PC-9 (cell line): ENCODE measurements around the gene DRAP1. TPM values are rescaled to one million over a fixed set of nuclear protein-coding genes. Genes with fewer than 3 reads are reported as not detected.
"Not testable (repeated sequence)": the region's sequence is repeated elsewhere in the genome, so short reads cannot be mapped to it uniquely, and the experiment has no call there.

Source experiments
- BruUV-seq: library from RNA; stranded (reverse); fragments of 400-500 nt; replicated peaks from 2 replicates; lab custom pipeline; 2021; lab: Mats Ljungman, UMichigan
- CTCF ChIA-PET: fragments of 300-600 bp; sonication (Branson Sonifier 250); formaldehyde crosslinking; loops from one replicate; lab custom pipeline; 2022; ENCODE audit warnings: antibody characterized with exemption; lab: Charles Lee
- POLR2A ChIA-PET: fragments of 300-600 bp; sonication (Branson Sonifier 250); formaldehyde crosslinking; loops from one replicate; lab custom pipeline; 2022; ENCODE audit warnings: antibody characterized with exemption; ENCODE audit not compliant: unreplicated experiment; lab: Charles Lee
- DNase-seq, 2 experiments: peaks; one replicate each; pipeline versions ENCODE4 v3.0.0 to v3.0.0-alpha.2; 2015 to 2022; ENCODE audit warnings: mixed read lengths in 1 of 2
- H2AFZ ChIP-seq: fragments of 200-600 bp; sonication (generic); 2 replicates; pipeline ENCODE4 v1.8.1; 2017; ENCODE audit warnings: antibody characterized with exemption
- H3F3A ChIP-seq: fragments of 200-600 bp; sonication (generic); 2 replicates; pipeline ENCODE4 v1.8.1; 2017; ENCODE audit warnings: antibody characterized with exemption, mild to moderate bottlenecking, low read depth; ENCODE audit not compliant: insufficient read depth
- H3K27ac ChIP-seq: fragments of 200-600 bp; sonication (generic); 2 replicates; pipeline ENCODE4 v1.6.1; 2016; ENCODE audit warnings: mixed run types
- H3K27me3 ChIP-seq: fragments of 200-600 bp; sonication (generic); 2 replicates; pipeline ENCODE4 v1.6.1; 2016; ENCODE audit warnings: low read depth, mixed run types; ENCODE audit not compliant: insufficient read depth
- H3K36me3 ChIP-seq: fragments of 200-600 bp; sonication (generic); 2 replicates; pipeline ENCODE4 v1.6.1; 2016; ENCODE audit warnings: low read depth, mixed run types
- H3K4me1 ChIP-seq: fragments of 200-600 bp; sonication (generic); replicated peaks from 2 replicates; pipeline ENCODE4 v1.6.1; 2016; ENCODE audit warnings: mixed run types; ENCODE audit not compliant: insufficient read depth
- H3K4me2 ChIP-seq: fragments of 200-600 bp; sonication (generic); 2 replicates; pipeline ENCODE4 v1.6.1; 2017; ENCODE audit warnings: mixed run types
- H3K4me3 ChIP-seq: fragments of 200-600 bp; sonication (generic); 2 replicates; pipeline ENCODE4 v1.6.1; 2016; ENCODE audit warnings: mixed run types
- H3K79me2 ChIP-seq: fragments of 200-600 bp; sonication (generic); 2 replicates; pipeline ENCODE4 v1.6.1; 2017; ENCODE audit warnings: low read depth, mixed run types
- H3K9me2 ChIP-seq: fragments of 200-600 bp; sonication (generic); 2 replicates; pipeline ENCODE4 v1.8.1; 2017; ENCODE audit warnings: mild to moderate bottlenecking; ENCODE audit not compliant: insufficient read depth
- H3K9me3 ChIP-seq: fragments of 200-600 bp; sonication (generic); 2 replicates; pipeline ENCODE4 v1.8.1; 2016; ENCODE audit warnings: low read depth; ENCODE audit not compliant: insufficient read depth
- H4K20me1 ChIP-seq: fragments of 200-600 bp; sonication (generic); 2 replicates; pipeline ENCODE4 v1.8.1; 2017; ENCODE audit not compliant: insufficient read depth
- EZH2 ChIP-seq: fragments of 200-600 bp; sonication (generic); IDR thresholded peaks from 2 replicates; pipeline ENCODE4 v1.8.0; 2017; ENCODE audit warnings: antibody characterized with exemption, low read depth
- intact Hi-C: fragments of 100-400 bp; cut with micrococcal nuclease; formaldehyde crosslinking; loops from one replicate; pipeline ENCODE4 v1.10.0; 2022; ENCODE audit not compliant: unreplicated experiment
- total RNA-seq: library from RNA; stranded (reverse); gene quantifications from 2 replicates; pipeline ENCODE4 v1.2.3, GENCODE V29; 2021
- TF ChIP-seq, protein P1 (sequence below): fragments of 200-600 bp; sonication (generic); conservative IDR thresholded peaks from 2 replicates; pipeline ENCODE4 v1.6.1; 2017; ENCODE audit warnings: mixed run types, antibody characterized with exemption, mild to moderate bottlenecking, moderate library complexity

DRAP1 gene
- total RNA-seq, 1 experiment from 2014 or later, result 220 TPM

GRCh38 chr11:65946655-65947054, 27.4 kb downstream of the DRAP1 start:
- Histone ChIP-seq H3K4me2 (no peak overlapping the region), H4K20me1 (no peaks in the 10 kb centered on the region), H3F3A (no peaks in the 10 kb centered on the region), H3K4me1 (no peaks in the 10 kb centered on the region), H3K36me3 (no peaks in the 10 kb centered on the region), H3K79me2 (no peaks in the 10 kb centered on the region), H3K27ac (no peak overlapping the region), H3K4me3 (no peak overlapping the region), H3K9me3 (no peaks in the 10 kb centered on the region), H2AFZ (no peak overlapping the region), H3K9me2 (no peaks in the 10 kb centered on the region), H3K27me3 (0 out of 2 replicates have a peak, but pooled peaks cover 6% of the 10 kb centered on the region)
- TF ChIP-seq EZH2, result no peak
- TF ChIP-seq, protein P1, sequence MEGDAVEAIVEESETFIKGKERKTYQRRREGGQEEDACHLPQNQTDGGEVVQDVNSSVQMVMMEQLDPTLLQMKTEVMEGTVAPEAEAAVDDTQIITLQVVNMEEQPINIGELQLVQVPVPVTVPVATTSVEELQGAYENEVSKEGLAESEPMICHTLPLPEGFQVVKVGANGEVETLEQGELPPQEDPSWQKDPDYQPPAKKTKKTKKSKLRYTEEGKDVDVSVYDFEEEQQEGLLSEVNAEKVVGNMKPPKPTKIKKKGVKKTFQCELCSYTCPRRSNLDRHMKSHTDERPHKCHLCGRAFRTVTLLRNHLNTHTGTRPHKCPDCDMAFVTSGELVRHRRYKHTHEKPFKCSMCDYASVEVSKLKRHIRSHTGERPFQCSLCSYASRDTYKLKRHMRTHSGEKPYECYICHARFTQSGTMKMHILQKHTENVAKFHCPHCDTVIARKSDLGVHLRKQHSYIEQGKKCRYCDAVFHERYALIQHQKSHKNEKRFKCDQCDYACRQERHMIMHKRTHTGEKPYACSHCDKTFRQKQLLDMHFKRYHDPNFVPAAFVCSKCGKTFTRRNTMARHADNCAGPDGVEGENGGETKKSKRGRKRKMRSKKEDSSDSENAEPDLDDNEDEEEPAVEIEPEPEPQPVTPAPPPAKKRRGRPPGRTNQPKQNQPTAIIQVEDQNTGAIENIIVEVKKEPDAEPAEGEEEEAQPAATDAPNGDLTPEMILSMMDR, result no peak
- POLR2A ChIA-PET, result no interaction called here
- intact Hi-C loops, result no loop called here
- CTCF ChIA-PET, result no interaction called here
- BruUV-seq, result no TSS peak
- DNase-seq, result no peak

- TF ChIP-seq, protein P1, result no peak
- no peak for TF ChIP-seq EZH2
- BruUV-seq, result no TSS peak
- Histone ChIP-seq H4K20me1 (no peaks in the 10 kb centered on the region), H3K4me2 (no peak overlapping the region), H3K9me3 (no peaks in the 10 kb centered on the region), H3K4me1 (no peaks in the 10 kb centered on the region), H3K4me3 (no peak overlapping the region), H2AFZ (no peak overlapping the region), H3K9me2 (no peaks in the 10 kb centered on the region), H3K27ac (no peak overlapping the region), H3K79me2 (no peaks in the 10 kb centered on the region), H3K27me3 (0 out of 2 replicates have a peak, but pooled peaks cover 6% of the 10 kb centered on the region), H3F3A (no peaks in the 10 kb centered on the region), H3K36me3 (no peaks in the 10 kb centered on the region)
- CTCF ChIA-PET, result no interaction called here
- intact Hi-C loops, result no loop called here
- DNase-seq, result no peak
- POLR2A ChIA-PET, result no interaction called here
These were observed 27.9 kb downstream of the DRAP1 start for GRCh38 chr11:65947133-65947532.

DNA sequence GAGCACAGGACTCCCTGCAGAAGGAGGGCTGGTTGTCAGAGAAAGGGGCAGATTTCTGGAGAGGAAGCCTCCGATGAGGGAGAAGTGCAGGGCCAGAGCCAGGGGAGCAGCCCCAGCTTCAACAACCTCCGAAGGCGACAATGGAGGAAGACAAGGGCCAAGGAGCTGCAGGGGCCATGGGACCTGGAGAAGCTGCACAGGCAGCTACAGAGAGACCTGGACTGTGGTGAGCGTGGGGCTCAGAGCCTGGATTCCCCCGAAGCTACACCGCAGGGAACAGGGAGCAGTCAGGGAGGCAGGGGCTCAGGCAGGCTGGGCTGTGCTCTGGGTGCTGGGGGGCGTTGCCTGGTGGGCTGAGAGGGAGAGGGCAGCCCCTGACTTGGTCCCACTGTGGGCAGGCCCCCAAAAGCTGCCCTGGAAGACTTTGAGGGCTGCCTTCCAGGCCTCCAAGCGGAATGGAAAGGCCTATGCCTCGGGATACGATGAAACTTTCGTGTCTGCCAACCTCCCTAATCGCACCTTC, 28.4 kb downstream of the DRAP1 start:
- ChIA-PET CTCF (no interaction called here), POLR2A (no interaction called here)
- BruUV-seq, result no TSS peak

GRCh38 chr11:65950711-65951110, 31.5 kb downstream of the DRAP1 start:
- CTCF ChIA-PET, H4K20me1 ChIP-seq, BruUV-seq, DNase-seq, H3K4me2 ChIP-seq, H3K36me3 ChIP-seq, H3K27ac ChIP-seq, H3K79me2 ChIP-seq, H3K27me3 ChIP-seq, H3K9me3 ChIP-seq, H3K4me3 ChIP-seq, H3F3A ChIP-seq, H2AFZ ChIP-seq, intact Hi-C loops, H3K4me1 ChIP-seq, H3K9me2 ChIP-seq: not testable (repeated sequence)
- POLR2A ChIA-PET, result interaction anchor here (0.6 kb wide), 1 partner anchor 61 kb away, joined by 3 read pairs; no protein-coding TSS in a partner anchor

More for the DNA sequence above, 28.4 kb downstream of the DRAP1 start:
- Histone ChIP-seq H3K4me2 (no peak overlapping the region), H3K27ac (no peak overlapping the region), H3K27me3 (0 out of 2 replicates have a peak, but pooled peaks cover 6% of the 10 kb centered on the region), H3K79me2 (no peaks in the 10 kb centered on the region), H3K9me2 (no peaks in the 10 kb centered on the region), H3K4me1 (no peaks in the 10 kb centered on the region), H3K9me3 (no peaks in the 10 kb centered on the region), H2AFZ (no peak overlapping the region), H3F3A (no peaks in the 10 kb centered on the region), H4K20me1 (no peaks in the 10 kb centered on the region), H3K36me3 (no peaks in the 10 kb centered on the region), H3K4me3 (no peak overlapping the region)
- TF ChIP-seq, protein P1, result no peak
- no peak for TF ChIP-seq EZH2
- intact Hi-C loops, result no loop called here
- no peak for DNase-seq

DNA sequence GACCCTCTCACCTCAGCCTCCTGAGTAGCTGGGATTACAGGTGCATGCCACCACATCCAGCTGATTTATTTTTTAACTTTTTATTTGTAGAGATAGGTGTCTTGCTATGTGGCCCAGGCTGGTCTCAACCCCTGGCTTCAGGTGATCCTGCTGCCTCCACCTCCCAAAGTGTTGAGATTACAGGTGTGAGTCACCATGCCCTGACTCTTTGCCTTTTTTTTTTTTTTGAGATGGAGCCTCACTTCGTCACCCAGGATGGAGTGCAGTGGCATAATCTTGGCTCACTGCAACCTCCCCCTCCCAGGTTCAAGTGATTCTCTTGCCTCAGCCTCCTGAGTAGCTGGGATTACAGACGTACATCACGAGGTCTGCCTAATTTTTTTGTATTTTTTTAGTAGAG, 32.4 kb downstream of the DRAP1 start:
- H3K79me2 ChIP-seq, DNase-seq, H4K20me1 ChIP-seq, H3F3A ChIP-seq, H2AFZ ChIP-seq, H3K27ac ChIP-seq, H3K9me3 ChIP-seq, H3K4me1 ChIP-seq, H3K4me2 ChIP-seq, H3K9me2 ChIP-seq, H3K27me3 ChIP-seq, H3K36me3 ChIP-seq, intact Hi-C loops, H3K4me3 ChIP-seq, BruUV-seq: not testable (repeated sequence)
- ChIA-PET POLR2A (interaction anchor here (0.6 kb wide), 1 partner anchor 62 kb away, joined by 3 read pairs; no protein-coding TSS in a partner anchor), CTCF (interaction anchor here (0.7 kb wide), 1 partner anchor 19 kb away, joined by 6 read pairs; no protein-coding TSS in a partner anchor)
